GM12873 (cell line): ENCODE results near the gene UFD1.

ENCODE experiments used
- TF ChIP-seq, protein P1 (sequence below): IDR thresholded peaks from 2 replicates; pipeline ENCODE4 v1.5.1; 2012; ENCODE audit warnings: low read depth, mild to moderate bottlenecking, moderate library complexity, low read length, control low read depth; ENCODE audit not compliant: insufficient read depth; ENCODE audit errors: missing control alignments

The UFD1 gene

DNA sequence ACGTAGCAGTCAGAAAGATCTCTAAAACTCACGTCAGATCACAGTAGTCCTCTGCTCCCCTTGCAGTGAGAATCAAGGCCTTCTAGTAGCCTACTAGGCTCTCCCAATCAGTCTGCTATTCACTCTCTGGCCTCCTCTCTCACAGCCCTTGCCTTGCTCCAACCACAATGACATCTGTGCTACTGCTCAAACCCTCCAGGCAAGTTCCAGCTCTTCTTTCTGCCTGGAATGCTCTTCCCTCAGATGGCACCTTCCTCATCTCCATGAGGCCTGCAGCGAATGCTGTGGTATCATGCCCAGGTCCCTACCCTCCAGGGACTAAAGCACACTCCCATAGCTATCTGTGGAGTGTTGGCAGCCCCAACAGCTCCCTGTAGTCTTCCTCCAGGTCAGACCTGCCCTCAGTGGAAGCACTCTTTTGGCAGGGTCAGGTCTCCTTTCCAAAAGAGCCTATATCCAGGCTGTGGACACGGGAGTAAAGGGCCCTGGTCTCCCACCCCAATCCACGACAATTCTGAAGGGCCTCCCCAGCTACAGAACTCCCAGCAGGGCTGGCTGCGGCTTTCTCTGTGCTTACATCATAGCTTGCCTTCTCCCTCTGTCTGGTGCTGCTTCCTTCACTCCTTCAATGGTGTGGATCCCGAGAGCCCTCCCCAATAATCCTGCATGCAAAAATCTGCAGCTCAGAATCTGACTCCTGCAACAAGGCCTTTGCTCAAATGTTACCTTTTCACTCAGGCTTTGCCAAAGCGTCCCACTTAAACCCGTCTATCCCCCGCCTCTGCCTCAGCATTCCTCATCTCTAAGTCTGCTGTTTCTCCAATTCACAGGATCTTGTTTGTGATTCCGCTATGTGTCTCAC, 56.3 kb downstream of the UFD1 start:
- TF ChIP-seq, protein P1, sequence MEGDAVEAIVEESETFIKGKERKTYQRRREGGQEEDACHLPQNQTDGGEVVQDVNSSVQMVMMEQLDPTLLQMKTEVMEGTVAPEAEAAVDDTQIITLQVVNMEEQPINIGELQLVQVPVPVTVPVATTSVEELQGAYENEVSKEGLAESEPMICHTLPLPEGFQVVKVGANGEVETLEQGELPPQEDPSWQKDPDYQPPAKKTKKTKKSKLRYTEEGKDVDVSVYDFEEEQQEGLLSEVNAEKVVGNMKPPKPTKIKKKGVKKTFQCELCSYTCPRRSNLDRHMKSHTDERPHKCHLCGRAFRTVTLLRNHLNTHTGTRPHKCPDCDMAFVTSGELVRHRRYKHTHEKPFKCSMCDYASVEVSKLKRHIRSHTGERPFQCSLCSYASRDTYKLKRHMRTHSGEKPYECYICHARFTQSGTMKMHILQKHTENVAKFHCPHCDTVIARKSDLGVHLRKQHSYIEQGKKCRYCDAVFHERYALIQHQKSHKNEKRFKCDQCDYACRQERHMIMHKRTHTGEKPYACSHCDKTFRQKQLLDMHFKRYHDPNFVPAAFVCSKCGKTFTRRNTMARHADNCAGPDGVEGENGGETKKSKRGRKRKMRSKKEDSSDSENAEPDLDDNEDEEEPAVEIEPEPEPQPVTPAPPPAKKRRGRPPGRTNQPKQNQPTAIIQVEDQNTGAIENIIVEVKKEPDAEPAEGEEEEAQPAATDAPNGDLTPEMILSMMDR = no peak

DNA sequence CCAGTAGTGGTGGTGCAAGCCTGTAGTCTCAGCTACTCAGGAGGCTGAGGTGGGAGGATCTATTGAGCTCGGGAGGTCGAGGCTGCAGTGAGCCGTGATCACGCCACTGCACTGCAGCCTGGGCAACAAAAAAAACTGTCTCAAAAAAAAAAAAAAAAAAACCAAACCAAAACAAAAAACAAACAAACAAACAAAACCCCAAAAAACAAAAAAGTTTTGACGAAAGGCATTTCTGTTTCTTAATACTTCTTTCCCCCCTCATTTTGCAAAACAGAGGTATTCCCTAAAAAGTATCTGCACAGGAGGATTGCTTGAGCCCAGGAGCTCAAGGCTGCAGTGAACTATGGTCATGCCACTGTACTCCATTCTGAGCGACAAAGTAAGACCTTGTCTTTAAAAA, 58.7 kb downstream of the UFD1 start:
- TF ChIP-seq, protein P1 = no peak

DNA sequence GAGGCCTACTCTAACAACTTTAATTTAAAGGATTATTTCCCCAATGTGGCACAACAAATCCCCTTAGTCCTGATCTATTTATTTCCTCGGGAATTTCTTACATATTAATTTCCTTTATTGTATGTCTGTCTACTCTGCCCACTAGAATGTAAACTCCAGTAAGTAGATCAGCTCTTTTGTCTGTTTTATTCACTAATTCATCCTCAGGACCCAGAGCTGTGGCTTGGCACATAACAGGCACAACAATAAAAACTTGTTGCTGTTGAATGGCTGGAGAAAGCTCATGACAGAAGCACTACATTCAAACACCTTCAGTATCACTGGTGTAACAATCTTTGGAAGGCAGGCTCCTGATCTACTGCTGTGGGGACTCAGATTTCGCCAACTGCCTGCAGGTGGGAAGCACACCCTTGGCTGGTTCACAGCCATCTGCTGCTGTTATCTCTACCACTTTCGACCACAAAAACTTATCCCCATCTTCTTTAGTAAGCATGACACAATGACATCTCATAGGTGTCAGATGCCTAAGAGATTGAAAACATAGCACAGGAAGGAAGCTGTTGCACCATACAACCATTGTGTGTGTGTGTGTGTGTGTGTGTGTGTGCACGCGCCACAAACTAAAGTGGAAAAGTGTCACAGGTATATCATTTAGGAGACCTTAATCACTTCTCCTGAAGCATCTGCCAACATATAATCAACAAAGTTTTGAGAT, 59.4 kb downstream of the UFD1 start:
- TF ChIP-seq, protein P1 = no peak

DNA sequence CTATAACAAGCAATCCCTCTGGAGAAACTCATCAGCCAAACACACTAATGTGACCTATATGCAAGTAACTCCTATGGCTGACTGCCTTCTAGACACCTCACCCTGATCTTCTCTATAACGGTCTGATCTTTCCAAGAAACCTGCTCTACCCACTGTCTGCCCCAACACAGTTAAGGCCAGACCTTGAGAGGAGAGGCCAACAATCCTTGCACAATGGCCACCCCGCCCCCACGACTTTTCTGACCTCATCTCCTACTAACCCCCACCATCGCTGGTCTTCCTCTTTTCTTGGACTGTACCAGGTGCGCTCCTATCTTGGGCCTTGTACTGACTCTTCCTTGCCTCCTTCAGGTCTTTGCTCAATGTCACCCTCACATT, 59.9 kb downstream of the UFD1 start:
- TF ChIP-seq, protein P1 = no peak

DNA sequence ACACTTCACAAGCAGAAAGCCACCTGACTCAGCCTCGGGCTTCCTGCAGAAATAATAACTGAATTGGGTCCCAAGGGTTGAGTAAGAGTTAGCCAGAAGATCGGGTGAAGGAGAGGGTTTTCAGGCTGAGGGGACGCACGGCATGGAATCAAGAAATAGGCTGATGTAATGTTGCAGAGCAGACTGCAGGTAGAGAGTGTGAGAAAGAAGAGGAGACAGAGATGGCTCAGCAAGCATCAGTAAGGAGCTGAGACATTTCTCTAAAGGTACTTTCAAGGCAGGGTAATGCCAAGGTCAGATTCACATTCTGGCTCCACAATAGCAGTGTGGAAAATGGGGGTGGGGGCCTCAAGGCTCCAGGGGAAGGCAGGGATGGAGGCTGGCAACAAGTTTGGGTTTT, 66.1 kb downstream of the UFD1 start:
- TF ChIP-seq, protein P1 = no peak

DNA sequence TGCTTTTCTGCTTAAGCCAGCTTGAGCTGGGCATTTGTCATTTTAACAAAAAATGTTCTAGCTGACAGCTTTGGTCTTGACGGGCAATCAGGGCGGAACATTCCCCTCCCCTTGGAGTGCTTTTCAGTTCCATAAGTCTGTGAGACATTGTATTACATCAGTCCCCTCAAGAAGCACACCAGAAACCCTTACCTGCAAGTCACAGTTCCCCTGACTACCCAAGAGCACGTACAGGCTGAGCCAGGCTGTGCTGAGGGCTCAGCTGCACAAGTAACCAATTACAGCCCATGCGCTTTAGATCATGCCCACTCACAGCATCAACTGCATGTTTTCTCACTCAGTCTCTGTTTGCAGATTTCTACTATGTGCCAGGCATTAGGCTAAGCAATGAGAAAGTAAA, 66.5 kb downstream of the UFD1 start:
- TF ChIP-seq, protein P1 = no peak

DNA sequence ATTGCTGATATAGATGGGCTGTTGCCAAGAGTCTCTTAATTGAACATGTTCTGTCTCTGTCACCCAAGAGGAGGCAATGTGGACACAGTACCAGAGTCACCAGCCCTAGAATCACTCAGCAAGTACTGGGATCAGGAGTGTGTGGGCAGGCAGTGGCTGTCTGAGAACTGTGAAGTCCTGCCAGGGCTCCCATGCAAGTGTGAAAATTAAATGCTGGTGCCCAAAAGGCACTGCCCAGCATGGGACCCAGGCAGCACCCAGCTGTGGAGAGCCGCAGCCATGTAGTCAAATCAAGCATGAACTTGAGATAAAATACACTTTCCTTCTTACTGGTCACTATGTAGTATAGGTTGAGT, 67.3 kb downstream of the UFD1 start:
- TF ChIP-seq, protein P1 = no peak
